OCI-LY1 (cell line): Measurements from ENCODE around the gene RASGRF2.

Experiments
- H2AFZ ChIP-seq: fragments of 200-600 bp; sonication (generic), shearing (Covaris generic); 2 replicates; pipeline ENCODE4 v1.6.0; 2014; ENCODE audit warnings: antibody characterized with exemption, mild to moderate bottlenecking, low read length
- H3F3A ChIP-seq: fragments of 200-600 bp; sonication (generic), shearing (Covaris generic); 2 replicates; pipeline ENCODE4 v1.6.0; 2014; ENCODE audit warnings: mild to moderate bottlenecking, antibody characterized with exemption, low read length, moderate library complexity; ENCODE audit not compliant: insufficient read depth
- H3K27ac ChIP-seq: fragments of 200-600 bp; sonication (generic); 2 replicates; pipeline ENCODE4 v1.5.1; 2014; ENCODE audit warnings: low read length, mixed run types, mild to moderate bottlenecking, low read depth; ENCODE audit not compliant: poor library complexity, severe bottlenecking
- H3K27me3 ChIP-seq: fragments of 200-600 bp; sonication (generic); 2 replicates; pipeline ENCODE4 v1.6.0; 2014; ENCODE audit warnings: antibody characterized with exemption, mild to moderate bottlenecking, low read length, moderate library complexity; ENCODE audit not compliant: insufficient read depth
- H3K36me3 ChIP-seq: fragments of 200-600 bp; sonication (generic); 2 replicates; pipeline ENCODE4 v1.6.1; 2014; ENCODE audit warnings: mild to moderate bottlenecking, antibody characterized with exemption, low read length, moderate library complexity, mixed read lengths; ENCODE audit not compliant: insufficient read depth
- H3K4me1 ChIP-seq: fragments of 200-600 bp; sonication (generic); 2 replicates; pipeline ENCODE4 v1.5.1; 2014; ENCODE audit warnings: mild to moderate bottlenecking, low read length, moderate library complexity; ENCODE audit not compliant: insufficient read depth, severe bottlenecking
- H3K4me2 ChIP-seq: fragments of 200-600 bp; sonication (generic), shearing (Covaris generic); 2 replicates; pipeline ENCODE4 v1.6.1; 2014; ENCODE audit warnings: low read length
- H3K4me3 ChIP-seq: fragments of 200-600 bp; sonication (generic); 2 replicates; pipeline ENCODE4 v1.5.1; 2014; ENCODE audit warnings: low read length, low read depth, mild to moderate bottlenecking, mixed read lengths; ENCODE audit not compliant: poor library complexity, severe bottlenecking
- H3K79me2 ChIP-seq: fragments of 200-600 bp; shearing (Covaris generic); 2 replicates; pipeline ENCODE4 v1.6.1; 2016; ENCODE audit warnings: mixed run types, low read length, mixed read lengths; ENCODE audit not compliant: insufficient read depth
- H3K9ac ChIP-seq: fragments of 200-600 bp; sonication (generic), shearing (Covaris generic); 2 replicates; pipeline ENCODE4 v1.6.1; 2014; ENCODE audit warnings: mild to moderate bottlenecking, low read length, mixed read lengths
- H3K9me2 ChIP-seq: fragments of 200-600 bp; sonication (generic), shearing (Covaris generic); 2 replicates; pipeline ENCODE4 v1.6.1; 2014; ENCODE audit warnings: low read depth, mild to moderate bottlenecking, low read length, mixed read lengths
- H3K9me3 ChIP-seq: fragments of 200-600 bp; shearing (Covaris generic); 2 replicates; pipeline ENCODE4 v1.6.1; 2014; ENCODE audit warnings: low read length, mixed read lengths
- H4K20me1 ChIP-seq: fragments of 200-600 bp; sonication (generic), shearing (Covaris generic); 2 replicates; pipeline ENCODE4 v1.6.0; 2016; ENCODE audit warnings: mild to moderate bottlenecking, low read length; ENCODE audit not compliant: insufficient read depth
- EZH2 ChIP-seq: fragments of 200-600 bp; sonication (generic), shearing (Covaris generic); IDR thresholded peaks from 2 replicates; pipeline ENCODE4 v1.8.0; 2017; ENCODE audit warnings: borderline replicate concordance, mixed run types, mild to moderate bottlenecking, antibody characterized with exemption, low read length, moderate library complexity, mixed read lengths
- TF ChIP-seq, protein P1 (sequence below): fragments of 200-600 bp; sonication (generic), shearing (Covaris generic); IDR thresholded peaks from 2 replicates; pipeline ENCODE4 v1.5.1; 2017; ENCODE audit warnings: mild to moderate bottlenecking, antibody characterized with exemption, low read length, moderate library complexity, mixed read lengths

Gene RASGRF2

DNA sequence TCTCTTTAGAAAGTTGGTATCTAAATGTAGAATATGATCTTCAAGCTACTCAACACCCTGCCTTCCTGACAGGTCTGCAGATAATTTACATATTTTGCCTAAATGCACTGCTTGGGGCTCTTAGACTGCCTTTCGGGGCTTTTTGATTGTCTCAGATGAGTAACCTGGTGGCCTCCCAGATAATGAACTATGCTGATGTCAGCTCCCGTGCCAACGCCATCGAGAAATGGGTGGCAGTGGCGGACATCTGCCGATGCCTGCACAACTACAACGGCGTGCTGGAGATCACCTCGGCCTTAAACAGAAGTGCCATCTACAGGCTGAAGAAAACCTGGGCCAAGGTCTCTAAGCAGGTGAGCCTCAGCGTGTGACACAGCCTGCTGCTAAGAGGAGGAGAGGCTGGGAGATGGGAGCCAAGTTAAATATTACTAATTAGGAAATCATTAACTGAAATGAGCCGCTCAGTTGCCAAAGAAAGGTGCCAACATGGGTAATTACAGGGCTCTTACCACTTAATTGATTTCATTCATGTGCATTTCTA is 252.1 kb downstream of the RASGRF2 start:
- H3K4me1 ChIP-seq: peaks cover 6% of the 10 kb centered on the region
- peaks cover 7% of the 10 kb centered on the region for H3K27me3 ChIP-seq
- H3K9me3 ChIP-seq: no peaks in the 10 kb centered on the region
- no peak overlapping the region for H3K27ac ChIP-seq
- H3K79me2 ChIP-seq: no peaks in the 10 kb centered on the region
- peak overlapping the region; percentile 43; the same call in 1 of the 2 replicates for H3K4me2 ChIP-seq
- H3K4me3 ChIP-seq: no peak overlapping the region
- no peaks in the 10 kb centered on the region for H3F3A ChIP-seq
- TF ChIP-seq EZH2: no peak
- TF ChIP-seq, protein P1, sequence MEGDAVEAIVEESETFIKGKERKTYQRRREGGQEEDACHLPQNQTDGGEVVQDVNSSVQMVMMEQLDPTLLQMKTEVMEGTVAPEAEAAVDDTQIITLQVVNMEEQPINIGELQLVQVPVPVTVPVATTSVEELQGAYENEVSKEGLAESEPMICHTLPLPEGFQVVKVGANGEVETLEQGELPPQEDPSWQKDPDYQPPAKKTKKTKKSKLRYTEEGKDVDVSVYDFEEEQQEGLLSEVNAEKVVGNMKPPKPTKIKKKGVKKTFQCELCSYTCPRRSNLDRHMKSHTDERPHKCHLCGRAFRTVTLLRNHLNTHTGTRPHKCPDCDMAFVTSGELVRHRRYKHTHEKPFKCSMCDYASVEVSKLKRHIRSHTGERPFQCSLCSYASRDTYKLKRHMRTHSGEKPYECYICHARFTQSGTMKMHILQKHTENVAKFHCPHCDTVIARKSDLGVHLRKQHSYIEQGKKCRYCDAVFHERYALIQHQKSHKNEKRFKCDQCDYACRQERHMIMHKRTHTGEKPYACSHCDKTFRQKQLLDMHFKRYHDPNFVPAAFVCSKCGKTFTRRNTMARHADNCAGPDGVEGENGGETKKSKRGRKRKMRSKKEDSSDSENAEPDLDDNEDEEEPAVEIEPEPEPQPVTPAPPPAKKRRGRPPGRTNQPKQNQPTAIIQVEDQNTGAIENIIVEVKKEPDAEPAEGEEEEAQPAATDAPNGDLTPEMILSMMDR: peak; percentile 36; the same call in 1 of the 2 replicates
- H3K9ac ChIP-seq: no peak overlapping the region
- H4K20me1 ChIP-seq: no peaks in the 10 kb centered on the region
- H3K9me2 ChIP-seq: no peaks in the 10 kb centered on the region
- H3K36me3 ChIP-seq: no peaks in the 10 kb centered on the region
- H2AFZ ChIP-seq: no peak overlapping the region

DNA sequence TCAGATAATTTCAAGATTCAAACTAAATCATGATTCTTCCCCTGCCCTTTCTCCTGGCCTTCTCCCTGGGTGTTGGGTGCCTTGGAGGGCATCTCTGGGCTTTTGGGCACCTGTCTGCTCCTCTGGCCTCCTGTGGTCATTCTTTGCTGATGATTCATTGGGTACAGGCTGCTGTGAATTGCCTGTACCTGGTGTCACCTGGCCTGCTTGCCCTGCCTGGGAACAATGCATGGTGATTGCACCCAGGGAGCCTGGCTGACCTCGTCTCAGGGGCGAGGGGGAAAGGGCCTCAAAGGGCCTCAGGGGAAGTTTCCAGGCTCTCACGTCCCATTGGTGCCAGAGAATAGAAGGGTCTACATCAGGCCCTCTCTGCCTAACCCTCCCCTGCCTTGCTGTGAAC is 252.9 kb downstream of the RASGRF2 start:
- H3K9me2 ChIP-seq: no peaks in the 10 kb centered on the region
- no peaks in the 10 kb centered on the region for H3F3A ChIP-seq
- H2AFZ ChIP-seq: no peak overlapping the region
- TF ChIP-seq, protein P1: no peak
- no peak for TF ChIP-seq EZH2
- no peaks in the 10 kb centered on the region for H4K20me1 ChIP-seq
- no peak overlapping the region for H3K4me2 ChIP-seq
- H3K27me3 ChIP-seq: peaks cover 7% of the 10 kb centered on the region
- H3K9ac ChIP-seq: no peak overlapping the region
- no peaks in the 10 kb centered on the region for H3K79me2 ChIP-seq
- no peaks in the 10 kb centered on the region for H3K9me3 ChIP-seq
- H3K36me3 ChIP-seq: no peaks in the 10 kb centered on the region
- no peak overlapping the region for H3K27ac ChIP-seq
- no peak overlapping the region for H3K4me3 ChIP-seq
- peaks cover 6% of the 10 kb centered on the region for H3K4me1 ChIP-seq

DNA sequence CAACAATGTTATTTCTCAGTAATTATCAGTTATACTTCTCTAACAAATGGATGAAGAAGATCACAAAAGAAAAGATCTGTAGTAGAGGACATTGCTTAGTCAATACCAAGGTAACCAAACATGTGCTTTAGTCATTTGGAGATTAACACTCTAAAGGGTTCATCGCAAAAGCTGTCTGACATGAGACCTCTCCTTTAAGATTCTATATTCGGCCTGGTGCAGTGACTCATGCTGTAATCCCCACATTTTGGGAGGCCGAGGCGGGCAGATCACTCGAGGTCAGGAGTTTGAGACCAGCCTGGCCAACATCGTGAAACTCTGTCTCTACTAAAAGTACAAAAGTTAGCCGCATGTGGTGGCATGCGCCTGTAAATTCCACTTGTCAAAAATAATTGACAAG is 254.7 kb downstream of the RASGRF2 start:
- H3K9me2 ChIP-seq: no peaks in the 10 kb centered on the region
- H3K9me3 ChIP-seq: no peaks in the 10 kb centered on the region
- TF ChIP-seq, protein P1: no peak
- TF ChIP-seq EZH2: no peak
- H3F3A ChIP-seq: no peaks in the 10 kb centered on the region
- no peak overlapping the region for H2AFZ ChIP-seq
- no peak overlapping the region for H3K27ac ChIP-seq
- H3K4me3 ChIP-seq: no peak overlapping the region
- H3K79me2 ChIP-seq: no peaks in the 10 kb centered on the region
- peaks cover 7% of the 10 kb centered on the region for H3K27me3 ChIP-seq
- peaks cover 6% of the 10 kb centered on the region for H3K4me1 ChIP-seq
- H3K36me3 ChIP-seq: no peaks in the 10 kb centered on the region
- no peak overlapping the region for H3K4me2 ChIP-seq
- no peaks in the 10 kb centered on the region for H4K20me1 ChIP-seq
- no peak overlapping the region for H3K9ac ChIP-seq
